Epidermal melanocyte (primary cell): ENCODE results near the gene PHB1.
"Not testable (repeated sequence)": the region's sequence is repeated elsewhere in the genome, so short reads cannot be mapped to it uniquely, and the experiment has no call there.

Experiments
- DNase-seq: peaks from one replicate; pipeline ENCODE4 v3.0.0; 2011; ENCODE audit warnings: low spot score; ENCODE audit not compliant: insufficient read length

The PHB1 gene

DNA sequence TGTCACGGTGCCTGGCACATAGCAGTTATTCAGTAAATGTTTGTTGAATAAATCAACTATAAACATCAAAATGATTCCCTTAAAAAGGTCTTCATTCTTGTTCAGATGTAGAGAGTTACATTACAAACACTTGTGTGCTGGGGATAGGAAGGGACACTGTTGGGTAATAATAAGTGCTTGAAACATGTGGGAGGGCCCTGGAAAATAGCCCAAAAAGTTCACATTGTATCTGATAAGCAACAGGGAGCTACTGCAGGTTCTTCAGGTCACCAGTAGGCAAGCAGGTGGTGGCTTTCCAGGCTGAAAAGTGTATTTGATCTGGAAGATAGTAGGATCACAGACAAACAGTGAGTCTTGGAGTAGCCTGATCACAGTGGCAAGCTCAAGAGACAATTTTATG, 33.6 kb downstream of the PHB1 start:
- DNase-seq: no peak

DNA sequence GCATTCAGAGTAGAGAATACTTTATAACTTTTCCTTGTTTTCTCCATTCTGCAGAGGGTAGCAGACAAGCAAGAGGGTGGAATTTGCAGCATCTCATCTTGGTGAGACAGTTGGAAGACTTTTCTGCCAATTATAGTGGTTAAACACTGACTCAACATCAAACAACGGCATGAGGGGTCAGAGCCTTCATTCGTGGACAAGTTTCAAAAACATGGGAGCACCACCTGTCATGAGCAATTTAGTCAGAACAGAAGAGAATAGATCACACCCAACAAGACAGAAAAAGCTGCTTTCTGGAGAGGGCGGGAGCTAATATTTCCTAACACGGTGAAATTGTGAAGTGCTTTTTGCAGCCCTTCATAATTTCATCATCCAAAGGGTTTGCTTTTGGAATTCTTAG, 34.8 kb downstream of the PHB1 start:
- no peak for DNase-seq

DNA sequence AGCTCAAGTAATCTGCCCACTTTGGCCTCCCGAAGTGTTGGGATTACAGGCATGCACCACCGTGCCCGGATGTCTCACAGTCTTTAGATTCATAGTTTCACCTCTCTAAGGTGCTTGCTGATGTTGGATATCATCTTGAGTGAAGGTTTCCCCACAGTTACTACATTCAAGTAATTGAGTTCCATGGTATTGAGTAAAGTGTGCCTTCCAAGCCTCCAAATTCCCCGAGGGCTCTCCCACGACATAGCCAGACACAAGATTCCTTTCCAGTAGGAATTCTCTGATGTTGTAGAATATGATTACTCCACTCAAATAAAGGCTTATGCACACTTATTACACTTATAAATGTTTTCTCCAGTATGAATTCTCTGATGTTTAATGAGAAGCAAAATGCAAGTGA, 36.4 kb downstream of the PHB1 start:
- DNase-seq: no peak

DNA sequence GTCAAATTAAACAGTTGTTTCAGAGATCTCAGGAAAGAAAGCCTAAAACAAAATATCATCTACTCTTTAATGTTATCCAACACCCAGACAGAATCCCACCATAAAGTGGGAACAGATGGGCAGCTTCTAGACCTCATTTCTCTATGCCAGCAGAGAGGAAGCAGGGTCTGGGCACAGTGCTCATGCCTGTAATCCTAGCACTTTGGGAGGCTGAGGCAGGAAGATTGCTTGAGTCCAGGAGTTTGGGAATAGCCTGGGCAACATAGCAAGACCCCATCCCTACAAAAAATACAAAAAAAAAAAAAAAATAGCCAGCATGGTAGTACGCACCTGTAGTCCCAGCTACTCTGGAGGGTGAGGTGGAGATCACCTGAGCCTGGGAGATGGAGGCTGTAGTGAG, 39.1 kb downstream of the PHB1 start:
- no peak for DNase-seq

DNA sequence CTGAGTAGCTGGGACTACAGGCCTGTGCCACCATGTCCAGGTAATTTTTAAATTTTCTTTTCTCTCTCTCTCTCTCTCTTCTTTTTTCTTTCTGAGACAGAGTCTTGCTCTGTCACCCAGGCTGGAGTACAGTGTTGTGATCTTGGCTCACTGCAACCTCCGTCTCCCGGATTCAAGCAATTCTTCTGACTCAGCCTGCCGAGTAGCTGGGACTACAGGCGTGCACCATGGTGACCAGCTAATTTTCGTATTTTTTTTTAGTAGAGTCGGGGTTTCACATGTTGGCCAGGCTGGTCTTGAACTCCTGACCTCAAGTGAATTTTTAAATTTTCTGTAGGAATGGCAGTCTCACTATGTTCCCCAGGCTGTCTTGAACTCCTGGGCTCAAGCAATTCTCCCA, 41.6 kb downstream of the PHB1 start:
- DNase-seq: no peak

DNA sequence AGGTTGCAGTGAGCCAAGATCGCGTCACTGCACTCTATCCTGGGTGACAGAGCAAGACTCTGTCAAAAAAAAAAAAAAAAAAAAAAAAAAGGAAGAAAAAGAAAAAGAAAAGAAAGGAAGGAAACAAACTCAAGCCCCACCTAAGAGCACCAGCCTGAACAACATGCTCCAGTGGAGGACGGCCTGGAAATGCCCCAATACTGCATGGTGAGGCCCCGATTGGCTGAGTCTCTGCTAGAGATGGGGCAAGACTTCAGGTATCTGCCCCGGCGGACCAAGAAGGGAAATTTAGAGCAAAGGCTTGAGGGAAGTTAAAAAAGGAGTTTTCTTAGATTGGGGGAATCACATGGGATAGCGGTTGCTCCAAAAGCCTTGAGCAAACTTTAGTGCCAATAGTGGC, 42.3 kb downstream of the PHB1 start:
- no peak for DNase-seq

DNA sequence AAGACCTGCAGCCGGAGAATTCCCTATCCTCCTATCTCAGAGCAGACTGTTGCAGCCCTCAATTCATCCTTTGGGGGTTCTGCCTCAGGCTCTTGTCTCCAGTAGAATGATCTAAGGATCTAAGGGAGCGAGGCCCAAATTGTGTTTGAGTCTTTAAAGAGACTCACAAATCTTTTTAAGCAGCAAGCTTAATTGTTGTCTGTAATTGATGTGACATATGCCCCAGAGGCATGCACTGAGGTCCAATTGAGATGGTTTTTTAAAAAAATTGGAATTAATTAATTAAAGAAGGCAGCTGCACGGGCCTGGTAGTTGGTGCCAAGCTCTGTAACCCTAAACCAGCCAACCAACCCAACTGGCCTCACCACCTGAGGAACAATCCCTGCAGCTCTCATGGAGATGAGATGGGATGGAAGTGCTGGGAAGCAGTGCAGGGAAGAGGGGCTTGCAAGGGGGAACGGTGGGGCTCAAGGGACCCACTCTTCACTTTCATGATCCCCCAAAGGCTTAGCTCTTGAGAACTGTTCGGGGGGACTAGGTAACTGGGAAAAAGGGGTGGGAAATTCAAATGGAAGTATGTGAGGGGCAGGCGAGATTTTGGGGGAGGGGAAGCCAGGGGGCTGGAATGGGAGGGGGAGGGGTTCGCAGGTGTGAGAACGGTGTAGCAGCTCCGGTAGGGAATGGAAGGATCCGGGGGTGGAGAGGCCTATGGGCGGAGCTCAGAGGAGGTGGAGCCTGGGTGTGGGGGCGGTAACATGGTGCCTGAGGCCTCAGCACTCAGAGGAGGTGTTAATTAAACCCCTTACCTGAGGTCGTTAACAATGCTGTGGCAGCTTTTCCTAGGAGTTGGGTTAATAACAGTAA, 43.5 kb downstream of the PHB1 start:
- no peak for DNase-seq

DNA sequence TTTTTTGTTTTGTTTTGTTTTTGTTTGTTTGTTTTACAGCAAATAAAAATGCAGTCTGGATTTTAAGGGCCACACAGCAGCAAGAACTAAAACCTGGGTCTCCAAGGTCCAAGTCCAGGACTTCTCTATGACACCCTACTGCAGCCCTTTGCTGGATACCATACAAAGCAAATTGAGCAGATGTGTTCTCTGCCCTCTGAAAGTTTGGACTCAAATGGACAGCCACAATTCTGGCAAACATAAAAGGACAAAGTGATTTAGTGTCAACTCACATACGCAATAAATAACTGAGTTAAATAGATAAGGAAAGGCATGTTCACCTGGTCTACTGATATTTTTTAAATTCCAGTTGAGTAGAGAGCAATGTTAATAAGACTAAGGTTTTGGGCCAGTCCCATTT, 44.9 kb downstream of the PHB1 start:
- no peak for DNase-seq

DNA sequence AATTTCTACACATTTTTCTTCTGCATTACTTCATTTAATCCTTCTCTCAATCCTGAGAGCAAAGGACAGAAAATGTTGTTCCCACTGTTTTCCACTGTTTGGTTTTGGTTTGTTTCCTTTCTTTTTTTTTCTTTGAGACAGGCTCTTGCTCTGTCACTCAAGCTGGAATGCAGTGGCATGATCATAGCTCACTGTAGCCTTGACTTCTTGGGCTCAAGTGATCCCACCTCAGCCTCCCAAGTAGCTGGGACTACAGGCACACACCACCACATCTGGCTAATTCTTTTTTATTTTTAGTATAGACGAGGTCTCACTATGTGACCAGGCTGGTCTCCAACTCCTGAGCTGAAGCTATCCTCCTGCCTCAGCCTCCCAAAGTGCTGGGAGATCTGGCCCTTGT, 45.6 kb downstream of the PHB1 start:
- DNase-seq: no peak

DNA sequence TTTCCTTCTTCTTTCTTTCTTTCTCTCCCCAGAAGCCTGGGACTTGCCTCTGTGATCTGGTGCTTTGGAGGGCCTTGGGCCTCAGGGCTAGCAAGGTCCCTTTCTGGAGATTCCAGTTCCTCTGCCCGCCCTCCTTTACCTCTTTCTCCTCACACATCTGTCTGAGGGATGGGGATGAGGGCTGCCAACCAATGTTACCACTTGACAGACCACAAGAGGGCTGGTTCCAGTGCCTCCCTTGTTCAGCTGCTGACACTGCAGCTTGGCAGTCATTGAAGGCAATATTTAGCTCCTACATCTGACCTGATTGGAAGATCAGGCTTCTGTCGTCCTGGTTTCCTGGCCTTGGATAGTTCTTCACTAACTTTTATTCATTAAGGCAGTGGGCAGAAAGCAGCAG, 49.0 kb downstream of the PHB1 start:
- no peak for DNase-seq

DNA sequence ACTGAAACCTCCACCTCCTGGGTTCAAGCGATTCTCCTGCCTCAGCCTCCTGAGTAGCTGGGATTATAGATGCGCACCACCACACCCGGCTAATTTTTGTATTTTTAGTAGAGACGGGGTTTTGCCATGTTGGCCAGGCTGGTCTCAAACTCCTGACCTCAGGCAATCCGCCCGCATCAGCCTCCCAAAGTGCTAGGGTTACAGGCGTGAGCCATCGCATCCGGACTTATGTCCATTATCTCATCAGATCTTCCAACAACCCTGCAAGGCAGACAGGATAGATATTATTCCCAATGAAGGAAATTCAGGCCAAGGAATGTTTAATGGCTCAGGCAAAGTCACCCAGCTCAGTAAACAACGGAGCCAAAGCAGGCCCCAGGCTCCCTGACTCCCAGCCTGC, 49.6 kb downstream of the PHB1 start:
- not testable (repeated sequence) for DNase-seq

DNA sequence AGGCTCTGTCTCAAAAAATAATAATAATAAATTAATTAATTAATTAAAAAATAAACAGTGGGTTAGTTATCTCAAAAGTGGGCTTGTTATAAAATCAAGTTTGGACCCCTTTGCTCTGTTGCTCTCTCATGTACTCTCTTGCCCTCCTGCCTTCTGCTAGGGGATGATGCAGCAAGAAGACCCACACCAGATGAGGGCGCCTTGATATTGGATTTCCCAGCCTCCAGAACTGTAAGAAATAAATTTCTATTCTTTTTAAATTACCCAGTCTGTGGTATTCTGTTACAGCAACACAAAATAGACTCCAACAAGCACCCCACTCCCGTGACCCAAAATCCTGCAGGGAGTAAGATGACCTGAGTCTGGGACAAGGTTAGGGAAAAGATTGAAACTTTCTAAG, 50.6 kb downstream of the PHB1 start:
- DNase-seq: no peak

DNA sequence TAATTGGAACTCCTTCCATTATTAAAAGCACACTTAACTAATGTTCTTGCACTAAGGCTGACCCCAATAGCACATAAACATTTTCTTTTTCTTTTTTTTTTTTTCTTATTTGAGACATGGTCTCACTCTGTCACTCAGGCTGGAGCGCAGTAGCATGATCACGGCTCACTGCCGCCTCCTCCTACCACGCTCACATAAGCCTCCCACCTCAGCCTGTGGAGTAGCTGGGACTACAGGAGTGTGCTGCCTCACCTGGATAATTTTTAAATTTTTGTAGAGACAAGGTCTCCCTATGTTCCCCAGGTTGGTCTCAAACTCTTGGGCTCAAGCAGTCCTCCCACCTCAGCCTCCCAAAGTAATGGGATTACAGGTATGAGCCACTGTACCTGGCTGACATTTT, 51.4 kb downstream of the PHB1 start:
- no peak for DNase-seq

DNA sequence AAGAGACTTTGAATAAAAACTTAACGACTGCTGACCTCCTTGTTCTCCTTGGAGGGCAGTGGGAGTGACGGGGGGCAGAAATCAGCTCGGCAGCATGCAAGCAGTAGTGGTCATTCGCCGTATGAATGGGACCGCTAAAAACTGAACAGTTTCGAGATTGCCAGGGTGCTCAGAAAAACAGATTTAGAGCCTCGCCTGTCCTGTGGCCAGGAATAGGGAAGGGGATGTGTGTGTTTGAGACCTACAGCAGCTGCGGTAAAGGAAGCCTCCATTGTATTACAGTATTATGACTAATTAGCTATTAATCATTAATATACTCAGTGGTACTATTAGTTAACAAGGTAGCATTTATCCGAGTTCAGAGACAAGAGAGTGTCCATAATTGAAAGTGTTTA, 52.0 kb downstream of the PHB1 start:
- DNase-seq: no peak

DNA sequence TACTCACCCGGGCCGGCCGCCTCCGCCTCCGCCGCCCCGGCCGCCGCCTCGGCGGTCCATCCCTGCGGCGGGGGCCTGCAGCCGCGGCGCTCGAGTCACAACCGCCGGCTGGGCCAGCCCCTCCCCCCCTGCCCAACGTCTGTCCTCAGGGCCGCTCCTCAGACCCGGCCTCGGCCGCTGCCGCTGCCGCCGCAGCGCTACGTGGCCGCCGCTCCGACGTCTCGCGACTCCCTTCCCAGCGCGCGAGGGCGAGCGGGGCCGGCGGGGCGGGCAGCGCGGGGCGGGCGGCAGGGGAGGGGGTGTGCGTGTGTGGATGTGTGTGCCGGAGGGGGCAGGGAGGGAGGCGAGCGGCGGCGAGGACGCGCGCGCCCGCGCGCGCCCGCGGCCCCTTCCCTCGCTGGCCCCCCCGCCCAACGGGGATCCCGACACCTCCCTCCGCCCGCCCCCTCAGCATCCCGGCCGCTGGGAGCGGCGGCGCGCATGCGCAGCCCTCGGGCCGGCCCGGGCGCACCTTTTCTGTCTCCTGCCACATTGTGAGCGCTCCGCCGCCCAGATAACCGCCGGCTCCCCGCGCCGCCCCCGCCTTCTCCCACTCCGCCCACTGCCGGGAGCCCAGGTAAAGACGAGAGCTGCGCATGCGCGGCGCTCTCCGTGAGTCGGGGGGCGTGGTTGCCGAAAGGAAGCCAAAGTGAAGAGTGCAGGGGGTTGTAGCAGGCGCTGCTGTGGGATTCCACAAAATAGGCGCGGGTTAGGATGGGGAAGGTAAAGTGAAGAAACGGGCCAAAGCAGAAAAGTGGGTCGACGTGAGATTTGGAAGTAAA, 52.6 kb downstream of the PHB1 start, which contains the start of gene ZNF652:
Gene ZNF652, minus strand, starts transcription at position 349 of the 821 bp plus-strand sequence. CDS start 44,525 bp downstream, outside the sequence.
- DNase-seq: peak; percentile 91

DNA sequence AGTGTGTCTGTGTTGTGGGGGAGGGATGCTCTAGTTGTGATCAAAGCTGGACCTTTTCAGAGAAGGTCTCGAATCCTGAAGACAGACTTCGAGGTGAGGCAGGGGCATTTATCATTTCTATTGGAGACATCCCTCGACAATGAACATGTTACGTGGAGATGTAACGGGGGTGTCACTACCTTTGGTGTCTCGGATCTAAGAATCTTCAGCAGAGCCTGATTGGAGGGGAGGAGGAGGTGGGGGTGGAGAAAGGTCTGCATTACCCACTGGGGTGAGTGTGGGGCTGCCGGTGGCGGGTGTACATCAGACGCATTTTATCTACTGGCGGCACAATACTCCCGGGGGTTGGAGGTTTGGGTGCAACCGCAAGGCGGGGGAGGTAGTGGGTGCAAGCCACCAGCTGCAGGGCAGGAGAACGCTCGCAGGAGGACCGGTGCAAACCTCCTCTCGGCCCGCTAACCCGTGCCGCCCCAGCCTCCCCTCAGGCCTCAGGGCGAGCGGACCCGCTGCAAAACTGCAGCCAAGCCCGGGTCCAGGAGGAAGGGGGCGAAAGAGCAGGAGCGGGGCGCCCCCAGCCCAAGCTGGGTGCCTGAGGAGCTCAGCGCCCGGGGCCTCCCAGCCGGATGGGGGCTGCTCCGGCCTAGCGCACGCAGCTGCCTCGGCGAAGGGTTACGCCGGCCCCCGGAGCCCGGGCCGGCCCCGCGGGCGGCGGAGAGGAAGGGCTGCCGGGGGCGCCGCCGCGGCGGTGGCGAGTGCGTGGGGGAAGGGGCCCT, 53.4 kb downstream of the PHB1 start:
- DNase-seq: no peak

DNA sequence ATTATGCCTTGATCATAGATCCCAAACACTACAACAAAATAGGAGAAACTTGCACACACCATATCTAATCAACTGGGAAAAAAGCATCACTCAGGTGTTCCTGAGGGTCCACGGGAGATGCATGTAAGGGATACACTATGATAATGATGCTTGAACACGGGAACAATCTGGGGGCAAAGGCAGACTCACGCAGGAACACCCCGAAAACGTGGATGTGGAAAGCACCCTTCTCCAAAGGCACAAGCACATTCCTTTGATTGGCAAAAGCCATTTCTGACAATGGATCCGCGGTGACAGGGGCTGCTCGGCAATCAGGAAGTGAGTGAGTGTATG, 53.9 kb downstream of the PHB1 start:
- DNase-seq: no peak

DNA sequence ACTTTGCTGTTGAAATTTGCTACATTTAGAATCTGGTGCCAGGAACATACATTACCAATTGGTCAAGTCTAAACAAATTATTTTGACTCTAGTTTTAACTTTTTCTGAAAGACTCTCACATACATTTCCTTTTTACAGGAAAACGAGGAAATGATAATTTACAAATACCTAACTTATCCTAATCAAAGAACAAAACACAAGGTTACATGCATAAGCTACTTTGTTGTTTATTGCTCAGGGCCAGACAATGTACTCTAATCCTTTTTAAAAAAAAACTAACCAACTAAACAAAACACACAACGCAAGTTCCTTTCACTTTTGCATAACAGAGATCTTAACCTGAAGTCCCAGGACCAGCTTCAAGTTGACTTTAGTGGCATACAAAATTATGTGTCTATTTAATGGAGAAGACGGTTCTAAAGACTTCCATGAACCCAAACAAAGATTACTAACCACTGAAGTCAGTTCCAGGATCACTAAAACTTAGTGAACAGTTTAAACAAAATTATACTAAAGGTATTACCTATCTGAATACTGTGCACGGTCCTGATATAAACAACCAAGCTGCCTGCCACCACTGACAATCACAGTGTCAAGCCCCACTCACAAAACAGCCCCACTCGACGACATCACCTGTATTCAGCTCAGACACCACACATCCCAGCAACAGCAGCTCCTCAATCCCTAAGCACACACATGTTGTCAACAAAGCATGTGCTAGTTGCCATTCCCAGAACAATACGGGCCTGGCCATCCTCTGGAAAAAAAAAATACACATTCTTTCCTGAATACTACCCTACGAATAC, 54.5 kb downstream of the PHB1 start:
- DNase-seq: no peak

DNA sequence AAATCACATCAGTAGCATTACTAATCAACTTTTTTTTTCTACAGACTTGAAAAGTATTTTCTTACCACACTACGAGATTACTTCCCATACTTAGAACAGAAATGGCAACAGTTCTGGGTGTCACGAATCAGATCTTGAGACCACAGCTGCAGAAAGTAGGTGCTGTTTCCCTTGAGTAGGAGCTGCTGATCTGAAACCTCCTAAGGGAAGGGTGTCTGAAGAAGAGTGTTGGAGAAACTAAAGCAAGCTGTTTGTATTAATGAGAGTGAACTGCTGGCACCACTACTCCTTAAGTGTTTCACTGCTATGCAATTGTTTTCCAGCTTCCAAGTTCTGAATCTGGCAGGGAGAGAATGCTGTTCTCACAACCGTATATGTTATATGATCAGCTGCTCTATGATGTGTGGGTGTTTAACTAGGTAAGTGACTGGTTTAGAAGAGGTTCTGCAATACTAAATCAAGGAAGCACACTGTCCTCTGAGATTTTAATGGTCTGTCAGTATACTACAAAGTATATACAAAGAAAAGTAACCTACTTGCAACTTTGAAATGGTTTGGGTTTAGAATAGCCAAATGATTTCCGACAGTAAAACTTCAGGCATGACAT, 55.9 kb downstream of the PHB1 start:
- peak; percentile 29 for DNase-seq

DNA sequence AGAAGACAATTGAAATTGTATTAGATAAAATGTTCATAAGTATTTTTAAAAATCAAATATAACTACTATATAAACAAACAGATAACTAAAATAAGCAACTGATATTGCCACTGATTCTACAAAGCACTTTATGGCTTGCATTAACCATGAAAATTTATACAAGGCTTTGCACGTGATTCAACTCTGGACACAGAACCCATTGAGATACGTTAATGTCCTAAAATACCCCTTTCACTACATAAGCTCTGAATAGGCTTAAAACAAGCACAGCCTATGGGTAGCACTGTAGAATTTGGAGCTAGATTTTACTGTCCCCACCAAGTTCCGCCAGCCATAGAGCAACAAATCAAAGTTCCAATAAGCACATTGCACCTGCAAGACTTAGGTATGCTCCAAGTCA, 57.2 kb downstream of the PHB1 start:
- DNase-seq: peak; percentile 22

DNA sequence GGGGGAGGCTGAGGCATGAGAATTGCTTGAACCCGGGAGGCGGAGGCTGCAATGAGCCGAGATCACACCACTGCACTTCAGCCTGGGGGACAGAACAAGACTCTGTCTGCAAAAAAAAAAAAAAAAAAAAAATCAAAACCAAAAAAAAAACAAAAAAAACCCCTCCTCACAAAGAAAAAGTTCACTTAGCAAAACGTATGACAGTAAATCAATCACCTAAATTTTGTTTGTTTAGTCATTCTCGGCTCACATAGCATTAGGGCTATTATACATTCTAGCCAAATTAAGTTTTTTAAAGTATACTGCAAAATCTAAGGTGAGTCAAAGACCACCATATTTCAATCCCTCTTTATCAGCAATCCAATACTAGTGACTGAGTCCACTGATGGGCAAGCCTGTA, 58.4 kb downstream of the PHB1 start:
- DNase-seq: no peak
